Liver (tissue), 3 donors: ENCODE measurements around the gene TRPC4AP.

Experiments used
- CTCF ChIP-seq: fragments of 150-350 bp; IDR thresholded peaks from 2 replicates; pipeline ENCODE4 v1.5.1; 2017; ENCODE audit warnings: improper control_type of control experiment, low read depth, low read length; ENCODE audit not compliant: missing input control
- FOXA1 ChIP-seq: IDR thresholded peaks from 2 replicates; pipeline ENCODE4 v1.6.1; 2016; ENCODE audit warnings: antibody characterized with exemption
- JUND ChIP-seq, 2 donors: IDR thresholded peaks; 2 replicates each; pipeline ENCODE4 v1.6.1; 2016; ENCODE audit warnings: antibody characterized with exemption in 2 of 2
- donor health status: healthy.
- donor health status: healthy.

GRCh38 chr20:34970846-34971560 lies 121.6 kb downstream of the TRPC4AP start:
- TF ChIP-seq CTCF, result no peak
- TF ChIP-seq FOXA1, result no peak
- no peak for TF ChIP-seq JUND (IDR thresholded peaks at IDR 0.05)
